GM18526 (cell line): Measurements from ENCODE around the gene SKAP2.

Experiments used
- POLR2A ChIP-seq: IDR thresholded peaks from 3 replicates; pipeline ENCODE4 v1.6.1; 2011; ENCODE audit not compliant: insufficient read length; ENCODE audit errors: extremely low read depth

SKAP2 gene, protein sequence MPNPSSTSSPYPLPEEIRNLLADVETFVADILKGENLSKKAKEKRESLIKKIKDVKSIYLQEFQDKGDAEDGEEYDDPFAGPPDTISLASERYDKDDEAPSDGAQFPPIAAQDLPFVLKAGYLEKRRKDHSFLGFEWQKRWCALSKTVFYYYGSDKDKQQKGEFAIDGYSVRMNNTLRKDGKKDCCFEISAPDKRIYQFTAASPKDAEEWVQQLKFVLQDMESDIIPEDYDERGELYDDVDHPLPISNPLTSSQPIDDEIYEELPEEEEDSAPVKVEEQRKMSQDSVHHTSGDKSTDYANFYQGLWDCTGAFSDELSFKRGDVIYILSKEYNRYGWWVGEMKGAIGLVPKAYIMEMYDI

GRCh38 chr7:26864309-26865093, at the start of gene SKAP2:
TSS of gene SKAP2 (minus strand) at chr7:26864590. CDS start at chr7:26864429, 161 bp downstream.
- peak; percentile 92 for TF ChIP-seq POLR2A

GRCh38 chr7:26912933-26913536, 48.6 kb upstream of the SKAP2 start:
- no peak for TF ChIP-seq POLR2A

DNA sequence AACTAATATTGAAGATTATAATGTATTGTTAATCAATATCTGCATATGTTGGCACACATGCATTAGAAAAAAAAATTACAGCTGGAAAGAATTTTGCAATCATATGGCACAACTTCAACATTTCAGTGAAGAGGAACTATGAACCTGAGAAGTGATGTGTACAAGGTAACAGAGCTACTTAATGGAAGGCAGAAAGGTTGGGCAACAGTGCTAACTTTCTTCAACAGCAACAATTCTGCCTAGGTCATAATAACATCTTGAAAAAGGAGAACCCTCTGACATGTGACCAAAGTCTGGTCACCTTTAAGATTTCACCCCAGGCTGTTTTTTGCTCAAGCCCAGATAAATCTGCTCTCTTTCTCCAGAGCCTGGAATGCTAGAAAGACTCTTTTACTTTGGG, 47.9 kb upstream of the SKAP2 start:
- TF ChIP-seq POLR2A = no peak

DNA sequence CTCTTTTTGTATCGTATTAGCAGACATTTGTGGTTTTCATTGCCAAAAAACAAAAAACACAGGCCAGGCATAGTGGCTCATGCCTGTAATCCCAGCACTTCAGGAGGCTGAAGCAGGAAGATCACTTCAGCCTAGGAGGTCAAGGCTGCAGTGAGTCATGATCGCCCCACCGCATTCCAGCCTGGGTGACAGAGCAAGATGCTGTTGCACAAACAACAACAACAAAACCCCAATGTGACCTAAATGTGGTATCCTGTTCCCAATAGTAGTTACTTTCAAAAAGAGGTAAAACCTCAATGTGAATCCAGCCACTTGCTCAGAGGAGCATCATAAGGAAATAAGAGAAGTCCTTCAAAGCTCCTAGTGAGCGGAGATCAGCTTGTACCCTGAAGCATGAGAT, 45.8 kb upstream of the SKAP2 start:
- TF ChIP-seq POLR2A = no peak

DNA sequence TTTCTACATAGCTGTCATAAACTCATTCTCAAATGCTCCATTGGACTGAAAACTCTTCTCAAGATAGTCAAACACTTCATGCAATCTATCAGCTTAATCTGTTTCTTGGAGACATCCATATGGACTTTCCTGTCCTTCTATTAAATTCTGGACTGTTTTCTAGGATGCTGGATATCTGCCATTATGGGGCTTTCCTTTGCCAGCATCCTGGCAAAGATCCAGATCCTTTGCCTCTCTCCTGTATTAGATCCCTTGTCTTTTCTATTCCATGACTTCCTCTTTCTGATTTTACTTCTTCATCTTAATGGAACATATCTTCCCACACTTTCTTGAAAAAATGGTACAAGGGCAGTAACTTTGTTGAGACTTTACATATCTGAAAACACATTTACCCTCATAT, 35.9 kb upstream of the SKAP2 start:
- TF ChIP-seq POLR2A = no peak

GRCh38 chr7:26899519-26899918, 35.1 kb upstream of the SKAP2 start:
- no peak for TF ChIP-seq POLR2A

DNA sequence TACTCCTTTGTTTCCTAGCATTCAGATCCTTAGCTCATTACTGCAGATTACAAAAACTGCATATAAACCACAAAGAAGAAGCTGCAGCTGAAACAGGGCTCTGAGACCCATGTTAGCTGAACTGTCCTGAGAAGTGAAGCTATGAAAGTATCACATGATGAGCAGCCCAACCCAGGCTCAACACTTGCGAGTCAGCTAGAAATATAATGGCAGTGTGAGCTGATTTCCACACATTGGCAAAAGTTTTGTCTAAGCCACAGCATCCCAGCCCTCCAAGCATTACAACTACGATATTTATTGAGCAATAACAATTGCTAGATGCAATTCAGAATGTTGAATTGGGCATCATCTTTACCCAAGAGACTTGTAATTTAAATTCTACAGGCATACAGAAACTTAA, 34.5 kb upstream of the SKAP2 start:
- TF ChIP-seq POLR2A = no peak

DNA sequence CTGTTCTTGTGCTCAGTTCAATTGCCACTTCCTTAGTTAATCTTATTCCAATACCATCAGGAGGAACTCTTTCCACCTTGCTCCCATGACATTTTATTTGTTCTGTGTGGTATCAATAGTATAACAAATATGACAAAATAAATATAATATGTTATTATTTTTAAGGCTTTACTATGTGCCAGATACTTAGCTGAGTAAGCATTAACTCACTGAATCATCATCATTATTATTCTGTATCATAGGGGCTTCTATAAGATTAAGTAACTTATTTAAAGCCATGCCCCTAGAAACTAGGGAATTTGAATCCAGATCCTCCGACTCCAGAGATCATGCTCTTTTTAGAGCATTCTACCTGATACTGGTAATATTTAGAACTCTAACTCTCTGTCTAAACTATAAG, 33.5 kb upstream of the SKAP2 start:
- no peak for TF ChIP-seq POLR2A

DNA sequence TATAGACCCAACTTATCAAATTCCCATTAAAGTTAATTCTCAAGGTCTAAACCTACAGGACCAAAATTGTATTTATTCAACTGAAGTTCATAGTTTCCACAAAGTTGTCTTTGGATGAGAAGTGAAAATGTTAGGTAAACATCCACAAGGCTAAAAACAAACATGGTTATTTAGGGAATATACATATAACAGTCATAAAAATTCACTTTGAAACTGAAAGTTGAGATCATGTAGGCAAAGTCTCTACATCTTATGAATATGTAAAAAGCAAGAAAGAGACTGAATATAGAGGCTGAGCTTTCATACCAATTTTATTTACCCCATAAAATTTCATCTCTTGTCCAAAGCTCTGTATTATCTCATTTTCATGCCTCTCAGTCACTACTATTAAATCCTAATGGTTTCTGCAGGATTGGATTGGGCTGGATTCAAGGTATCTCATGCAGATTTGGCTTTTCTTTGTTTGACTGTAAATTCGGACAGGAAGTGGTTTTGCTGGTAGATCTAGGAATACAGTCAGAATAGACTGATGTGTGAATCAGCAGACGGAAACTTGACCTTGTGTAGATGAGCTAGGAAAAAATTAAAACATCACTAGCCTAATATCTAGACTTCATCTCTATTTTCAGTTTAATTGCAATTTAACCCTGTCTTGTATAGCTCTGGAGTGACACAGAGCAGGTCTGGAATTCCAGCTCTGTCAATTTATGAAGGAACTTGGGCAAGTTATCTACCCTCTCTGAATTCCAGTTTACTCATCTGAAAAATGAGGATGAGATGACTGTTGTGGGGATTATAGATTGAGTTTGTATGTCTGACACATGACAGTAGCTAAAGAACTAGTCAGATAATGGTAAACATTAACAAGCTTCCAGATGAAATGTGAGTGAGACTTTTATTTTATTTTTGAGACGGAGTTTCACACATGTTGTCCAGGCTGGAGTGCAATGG, 27.3 kb upstream of the SKAP2 start:
- no peak for TF ChIP-seq POLR2A

GRCh38 chr7:26880852-26881251, 16.5 kb upstream of the SKAP2 start:
- TF ChIP-seq POLR2A = no peak

GRCh38 chr7:26879671-26880070, 15.3 kb upstream of the SKAP2 start:
- TF ChIP-seq POLR2A = no peak

DNA sequence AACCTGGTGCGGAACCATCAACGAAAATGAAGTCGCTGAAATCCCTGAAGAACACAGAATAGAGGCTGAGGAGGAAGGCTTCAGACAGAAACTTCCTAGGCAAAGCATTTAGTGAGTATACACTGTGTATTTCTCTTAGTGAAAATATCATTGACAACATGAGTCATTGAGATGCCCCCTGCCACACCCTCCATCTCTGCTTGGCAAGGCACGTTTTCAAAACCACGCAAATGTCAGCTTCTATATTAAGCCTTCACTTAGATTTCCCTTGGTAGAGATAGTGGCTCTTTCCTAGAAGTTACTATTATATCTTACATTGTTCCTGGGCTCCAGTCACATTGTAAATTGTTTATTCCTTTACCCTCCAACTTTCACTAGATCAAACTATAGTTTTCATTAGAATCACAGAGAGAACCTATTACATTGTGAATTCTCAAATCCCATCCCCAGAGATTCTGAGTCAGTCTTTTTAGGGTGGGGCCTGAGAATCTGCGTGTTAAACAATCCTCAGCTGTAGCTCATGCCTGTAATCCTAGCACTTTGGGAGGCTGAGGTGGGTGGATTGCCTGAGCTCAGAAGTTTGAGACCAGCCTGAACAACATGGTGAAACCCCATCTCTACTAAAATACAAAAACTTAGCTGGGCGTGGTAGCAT, 4.6 kb upstream of the SKAP2 start:
- no peak for TF ChIP-seq POLR2A

DNA sequence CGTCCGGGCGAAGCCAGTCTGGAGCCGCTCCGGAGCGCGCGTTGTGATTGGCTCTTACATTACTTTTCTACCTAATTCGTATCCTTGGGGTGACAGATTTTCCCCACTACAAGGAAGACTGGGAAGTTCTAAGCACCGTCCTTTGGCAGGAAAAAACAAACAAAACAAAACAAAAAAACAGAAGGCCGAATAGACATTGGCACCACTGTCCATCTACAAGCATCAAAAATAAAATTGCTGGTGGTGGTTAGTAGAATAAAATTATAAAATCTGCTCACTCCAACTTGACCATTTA, 651 bp upstream of the SKAP2 start:
- TF ChIP-seq POLR2A = no peak

- TF ChIP-seq POLR2A = no peak
These were observed 677 bp downstream of the SKAP2 start for GRCh38 chr7:26863518-26864308.
